HepG2 (cell line): ENCODE data around the gene SOX12. TPM values are rescaled to one million over a fixed set of nuclear protein-coding genes. Genes with fewer than 3 reads are reported as not detected.

Experiments used
- ATAC-seq: fragments of 200-7000 bp; cut with Tn5 transposase; 3 replicates; pipeline ENCODE4 v1.9.1; 2020; ENCODE audit warnings: mild to moderate bottlenecking, moderate library complexity
- BruUV-seq: library from RNA; stranded (reverse); fragments of 400-500 nt; replicated peaks from 2 replicates; lab custom pipeline; 2021; lab: Mats Ljungman, UMichigan
- CTCF ChIA-PET: fragments of 300-600 bp; formaldehyde crosslinking; extraction: SDS; loops from one replicate; lab custom pipeline; 2021; ENCODE audit warnings: low total read pairs, inconsistent platforms, low intra/inter-chr PET ratio; lab: Yijun Ruan, JAX
- POLR2A ChIA-PET: fragments of 350-600 bp; sonication (Branson Sonifier 250); formaldehyde crosslinking; loops from one replicate; lab custom pipeline; 2020; ENCODE audit warnings: antibody characterized with exemption, inconsistent platforms; lab: Yijun Ruan, JAX
- DNase-seq: peaks from one replicate; pipeline ENCODE4 v3.0.0-alpha.2; 2015; ENCODE audit warnings: low spot score
- FAIRE-seq: peaks from 3 replicates; lab custom pipeline; 2011; peaks lifted over from hg19 to GRCh38; lab: Jason Lieb, UNC
- H2AFZ ChIP-seq: one replicate; pipeline ENCODE4 v1.6.1; 2011; ENCODE audit warnings: low read length, inconsistent platforms
- H3K27ac ChIP-seq: fragments of 300-600 bp; 3 replicates; pipeline ENCODE4 v1.8.0; 2011; ENCODE audit warnings: mixed run types, mild to moderate bottlenecking, mixed read lengths, low read length, inconsistent platforms; ENCODE audit not compliant: insufficient read depth; ENCODE audit errors: extremely low read length
- H3K27me3 ChIP-seq, 2 experiments: fragments of 200-600 bp in 1 of 2; 2 replicates in 1 of 2; 3 replicates in 1 of 2; pipeline versions ENCODE4 v1.6.0 to v1.8.0; 2011; ENCODE audit warnings: low read length in 2 of 2, mild to moderate bottlenecking in 2 of 2, moderate library complexity in 2 of 2, inconsistent platforms in 1 of 2; ENCODE audit not compliant: insufficient read depth in 2 of 2, control insufficient read depth in 1 of 2
- H3K36me3 ChIP-seq, 2 experiments: fragments of 200-600 bp in 1 of 2; replicated peaks in 1 of 2; 2 replicates in 1 of 2; 3 replicates in 1 of 2; pipeline versions ENCODE4 v1.5.1 to v1.8.0; 2011; ENCODE audit warnings: low read length in 2 of 2, inconsistent platforms in 1 of 2; ENCODE audit not compliant: insufficient read depth in 2 of 2, control insufficient read depth in 1 of 2
- H3K4me1 ChIP-seq: 2 replicates; pipeline ENCODE4 v1.5.1; 2012; ENCODE audit warnings: low read length, inconsistent platforms; ENCODE audit not compliant: insufficient read depth
- H3K4me2 ChIP-seq: 2 replicates; pipeline ENCODE4 v1.6.0; 2011; ENCODE audit warnings: low read depth, low read length, inconsistent platforms
- H3K4me3 ChIP-seq, 3 experiments: fragments of 200-600 bp in 1 of 3; sonication (generic), shearing (Covaris generic) in 1 of 3; replicated peaks in 1 of 3; 2 replicates each; pipeline ENCODE4 v1.5.1; 2011 to 2016; ENCODE audit warnings: low read length in 3 of 3, inconsistent platforms in 2 of 3, low read depth in 2 of 3, mild to moderate bottlenecking in 2 of 3, control low read depth in 1 of 3, mixed read lengths in 1 of 3; ENCODE audit not compliant: insufficient read depth in 1 of 3
- H3K79me2 ChIP-seq: one replicate; pipeline ENCODE4 v1.6.1; 2011; ENCODE audit warnings: low read length, inconsistent platforms; ENCODE audit not compliant: insufficient read depth
- H3K9ac ChIP-seq: 2 replicates; pipeline ENCODE4 v1.6.0; 2011; ENCODE audit warnings: mild to moderate bottlenecking, low read depth, low read length, inconsistent platforms; ENCODE audit not compliant: insufficient read depth
- H3K9me3 ChIP-seq: 2 replicates; pipeline ENCODE4 v1.5.1; 2012; ENCODE audit warnings: mild to moderate bottlenecking, low read length
- H4K20me1 ChIP-seq: 2 replicates; pipeline ENCODE4 v1.6.0; 2011; ENCODE audit warnings: inconsistent platforms, mild to moderate bottlenecking, low read length, moderate library complexity; ENCODE audit not compliant: insufficient read depth
- CC2D1A ChIP-seq: sonication (generic); formaldehyde crosslinking; IDR thresholded peaks from 2 replicates; pipeline ENCODE4 v1.8.1; 2023; ENCODE audit warnings: mild to moderate bottlenecking, missing genetic modification reagents
- HNF4G ChIP-seq, 2 experiments: sonication (generic) in 1 of 2; formaldehyde crosslinking in 1 of 2; IDR thresholded peaks; 2 replicates each; pipeline versions ENCODE4 v1.4.0 to v1.6.1; 2011 to 2020; ENCODE audit warnings: borderline replicate concordance in 2 of 2, low read depth in 2 of 2, mild to moderate bottlenecking in 2 of 2, low read length in 1 of 2, missing genetic modification reagents in 1 of 2, moderate library complexity in 1 of 2
- RXRA ChIP-seq: sonication (generic); formaldehyde crosslinking; IDR thresholded peaks from 2 replicates; pipeline ENCODE4 v1.5.1; 2020; ENCODE audit warnings: missing genetic modification reagents
- ZNF781 ChIP-seq: sonication (generic); formaldehyde crosslinking; IDR thresholded peaks from 2 replicates; pipeline ENCODE4 v1.5.1; 2020; ENCODE audit warnings: borderline replicate concordance, mild to moderate bottlenecking, missing genetic modification reagents; ENCODE audit errors: not compliant biosample characterization
- WGBS: methylation state at CpG from one replicate; pipeline ENCODE4 v1.1.6; 2017; ENCODE audit warnings: low lambda C conversion rate; 5-methylcytosine and 5-hydroxymethylcytosine counted together
- in situ Hi-C: cut with HindIII; loops from 2 replicates; pipeline ENCODE4 v1.10.0; 2017; ENCODE audit warnings: low pct_unique_long_range_greater_than_20kb; ENCODE audit not compliant: extremely low pct_ligation_motif_present
- intact Hi-C: fragments of 100-400 bp; cut with micrococcal nuclease; formaldehyde crosslinking; loops from one replicate; pipeline ENCODE4 v1.10.0; 2022; ENCODE audit not compliant: unreplicated experiment
- polyA plus RNA-seq, 8 experiments: library from polyadenylated mRNA; depleted of rRNA in 3 of 8; stranded (reverse) in 7 of 8; unstranded in 1 of 8; fragments of >200 nt; fragmentation: Illumina TruSeq in 4 of 8; extraction: Trizol in 4 of 8; gene quantifications; 2 replicates each; pipeline versions ENCODE4 v1.2.1 to v1.2.3, GENCODE V29; 2011 to 2016; ENCODE audit warnings: low read depth in 4 of 8, missing spikeins in 1 of 8, mixed read lengths in 1 of 8; ENCODE audit not compliant: insufficient read depth in 1 of 8
- total RNA-seq, 5 experiments: library from RNA; depleted of rRNA; stranded (reverse); fragments of >200 nt; fragmentation: Illumina TruSeq; extraction: Trizol; gene quantifications; 2 replicates each; pipeline ENCODE4 v1.2.3, GENCODE V29; 2016; ENCODE audit warnings: low read depth in 1 of 5
- TF ChIP-seq, protein P1 (sequence below): IDR thresholded peaks from 2 replicates; pipeline ENCODE4 v1.6.1; 2016; ENCODE audit warnings: missing genetic modification reagents, missing compliant biosample characterization
- TF ChIP-seq, protein P2 (sequence below): sonication (generic); formaldehyde crosslinking; IDR thresholded peaks from 2 replicates; pipeline ENCODE4 v1.9.0; 2021; ENCODE audit warnings: mild to moderate bottlenecking, missing genetic modification reagents

SOX12 gene
- total and polyA plus RNA-seq, 2 of the 13 experiments (the other 11 are each of a cell fraction or from before 2014, with no cell fraction given) = 10.0 to 18.7 TPM

DNA sequence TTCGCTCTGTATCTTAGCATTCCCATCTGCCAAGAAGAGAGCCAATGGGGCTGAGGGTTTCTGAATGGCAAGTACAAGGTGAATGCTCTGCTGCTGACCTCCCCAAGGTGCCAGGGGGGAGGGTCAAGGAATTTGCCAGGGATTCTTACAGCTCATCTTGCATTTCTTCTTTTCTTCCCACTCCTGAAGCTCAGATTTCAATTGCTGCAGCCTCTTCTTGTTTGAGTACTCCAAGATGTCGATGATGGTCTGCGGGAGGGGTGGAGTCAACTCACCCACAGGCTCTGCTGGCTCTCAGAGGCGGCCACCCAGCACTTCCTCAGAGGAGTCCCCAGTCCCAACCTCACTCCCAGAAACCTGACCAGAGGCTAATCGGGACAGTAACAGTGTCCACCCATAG is 47.2 kb upstream of the SOX12 start:
- WGBS = 96% methylated on average over 5 of the region's 5 CpGs
- H4K20me1 ChIP-seq = no peaks in the 10 kb centered on the region
- ATAC-seq (no peak), DNase-seq (no peak), FAIRE-seq (no peak)
- H3K4me2 ChIP-seq = no peak overlapping the region
- ChIA-PET POLR2A (no interaction called here), CTCF (no interaction called here)
- BruUV-seq = no TSS peak
- no peak overlapping the region for H2AFZ ChIP-seq
- peaks cover 30 to 42% of the 10 kb centered on the region in 2 experiments for H3K36me3 ChIP-seq
- no peaks in the 10 kb centered on the region for H3K9me3 ChIP-seq
- no peak overlapping the region for H3K4me3 ChIP-seq
- intact Hi-C loops (no loop called here), in situ Hi-C loops (no loop called here)
- no peaks in the 10 kb centered on the region for H3K79me2 ChIP-seq
- no peak overlapping the region for H3K27ac ChIP-seq
- TF ChIP-seq RXRA (CRISPR knock-in tag) (no peak), HNF4G (IDR thresholded peaks at IDR 0.05; ENCODE audit: borderline replicate concordance, low read depth, low read length) (no peak), HNF4G (CRISPR knock-in tag; IDR thresholded peaks at IDR 0.05; ENCODE audit: borderline replicate concordance, low read depth) (no peak), CC2D1A (CRISPR knock-in tag) (no peak), ZNF781 (no peak)
- TF ChIP-seq, protein P1, sequence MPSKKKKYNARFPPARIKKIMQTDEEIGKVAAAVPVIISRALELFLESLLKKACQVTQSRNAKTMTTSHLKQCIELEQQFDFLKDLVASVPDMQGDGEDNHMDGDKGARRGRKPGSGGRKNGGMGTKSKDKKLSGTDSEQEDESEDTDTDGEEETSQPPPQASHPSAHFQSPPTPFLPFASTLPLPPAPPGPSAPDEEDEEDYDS (CRISPR knock-in tag) = no peak
- TF ChIP-seq, protein P2, sequence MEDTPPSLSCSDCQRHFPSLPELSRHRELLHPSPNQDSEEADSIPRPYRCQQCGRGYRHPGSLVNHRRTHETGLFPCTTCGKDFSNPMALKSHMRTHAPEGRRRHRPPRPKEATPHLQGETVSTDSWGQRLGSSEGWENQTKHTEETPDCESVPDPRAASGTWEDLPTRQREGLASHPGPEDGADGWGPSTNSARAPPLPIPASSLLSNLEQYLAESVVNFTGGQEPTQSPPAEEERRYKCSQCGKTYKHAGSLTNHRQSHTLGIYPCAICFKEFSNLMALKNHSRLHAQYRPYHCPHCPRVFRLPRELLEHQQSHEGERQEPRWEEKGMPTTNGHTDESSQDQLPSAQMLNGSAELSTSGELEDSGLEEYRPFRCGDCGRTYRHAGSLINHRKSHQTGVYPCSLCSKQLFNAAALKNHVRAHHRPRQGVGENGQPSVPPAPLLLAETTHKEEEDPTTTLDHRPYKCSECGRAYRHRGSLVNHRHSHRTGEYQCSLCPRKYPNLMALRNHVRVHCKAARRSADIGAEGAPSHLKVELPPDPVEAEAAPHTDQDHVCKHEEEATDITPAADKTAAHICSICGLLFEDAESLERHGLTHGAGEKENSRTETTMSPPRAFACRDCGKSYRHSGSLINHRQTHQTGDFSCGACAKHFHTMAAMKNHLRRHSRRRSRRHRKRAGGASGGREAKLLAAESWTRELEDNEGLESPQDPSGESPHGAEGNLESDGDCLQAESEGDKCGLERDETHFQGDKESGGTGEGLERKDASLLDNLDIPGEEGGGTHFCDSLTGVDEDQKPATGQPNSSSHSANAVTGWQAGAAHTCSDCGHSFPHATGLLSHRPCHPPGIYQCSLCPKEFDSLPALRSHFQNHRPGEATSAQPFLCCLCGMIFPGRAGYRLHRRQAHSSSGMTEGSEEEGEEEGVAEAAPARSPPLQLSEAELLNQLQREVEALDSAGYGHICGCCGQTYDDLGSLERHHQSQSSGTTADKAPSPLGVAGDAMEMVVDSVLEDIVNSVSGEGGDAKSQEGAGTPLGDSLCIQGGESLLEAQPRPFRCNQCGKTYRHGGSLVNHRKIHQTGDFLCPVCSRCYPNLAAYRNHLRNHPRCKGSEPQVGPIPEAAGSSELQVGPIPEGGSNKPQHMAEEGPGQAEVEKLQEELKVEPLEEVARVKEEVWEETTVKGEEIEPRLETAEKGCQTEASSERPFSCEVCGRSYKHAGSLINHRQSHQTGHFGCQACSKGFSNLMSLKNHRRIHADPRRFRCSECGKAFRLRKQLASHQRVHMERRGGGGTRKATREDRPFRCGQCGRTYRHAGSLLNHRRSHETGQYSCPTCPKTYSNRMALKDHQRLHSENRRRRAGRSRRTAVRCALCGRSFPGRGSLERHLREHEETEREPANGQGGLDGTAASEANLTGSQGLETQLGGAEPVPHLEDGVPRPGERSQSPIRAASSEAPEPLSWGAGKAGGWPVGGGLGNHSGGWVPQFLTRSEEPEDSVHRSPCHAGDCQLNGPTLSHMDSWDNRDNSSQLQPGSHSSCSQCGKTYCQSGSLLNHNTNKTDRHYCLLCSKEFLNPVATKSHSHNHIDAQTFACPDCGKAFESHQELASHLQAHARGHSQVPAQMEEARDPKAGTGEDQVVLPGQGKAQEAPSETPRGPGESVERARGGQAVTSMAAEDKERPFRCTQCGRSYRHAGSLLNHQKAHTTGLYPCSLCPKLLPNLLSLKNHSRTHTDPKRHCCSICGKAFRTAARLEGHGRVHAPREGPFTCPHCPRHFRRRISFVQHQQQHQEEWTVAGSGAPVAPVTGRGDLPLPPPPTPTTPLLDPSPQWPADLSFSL (CRISPR knock-in tag) = no peak
- H3K9ac ChIP-seq = no peak overlapping the region
- no peaks in the 10 kb centered on the region for H3K27me3 ChIP-seq
- no peaks in the 10 kb centered on the region for H3K4me1 ChIP-seq
